Measurements from ENCODE around the gene ATP2B1.

DNA sequence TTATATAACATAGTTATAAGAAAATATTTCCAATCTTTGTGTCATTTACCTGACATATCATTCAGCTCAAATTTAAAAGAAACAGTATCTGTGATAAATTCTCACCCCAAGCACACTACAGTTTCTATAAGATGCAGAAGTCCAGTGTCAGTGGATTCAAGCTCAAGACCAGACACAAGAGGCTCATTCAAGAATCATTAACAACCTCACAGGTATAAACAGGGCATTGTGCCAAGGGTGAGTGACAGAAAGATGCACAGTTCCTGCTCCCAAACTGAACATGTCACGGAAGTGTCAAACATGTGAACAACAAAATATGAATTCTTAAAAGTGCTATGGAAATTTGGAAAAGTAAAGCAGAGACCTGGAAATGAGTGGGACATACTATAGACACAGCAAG lies 12.8 kb downstream of the ATP2B1 start:
- TF ChIP-seq, protein P1, sequence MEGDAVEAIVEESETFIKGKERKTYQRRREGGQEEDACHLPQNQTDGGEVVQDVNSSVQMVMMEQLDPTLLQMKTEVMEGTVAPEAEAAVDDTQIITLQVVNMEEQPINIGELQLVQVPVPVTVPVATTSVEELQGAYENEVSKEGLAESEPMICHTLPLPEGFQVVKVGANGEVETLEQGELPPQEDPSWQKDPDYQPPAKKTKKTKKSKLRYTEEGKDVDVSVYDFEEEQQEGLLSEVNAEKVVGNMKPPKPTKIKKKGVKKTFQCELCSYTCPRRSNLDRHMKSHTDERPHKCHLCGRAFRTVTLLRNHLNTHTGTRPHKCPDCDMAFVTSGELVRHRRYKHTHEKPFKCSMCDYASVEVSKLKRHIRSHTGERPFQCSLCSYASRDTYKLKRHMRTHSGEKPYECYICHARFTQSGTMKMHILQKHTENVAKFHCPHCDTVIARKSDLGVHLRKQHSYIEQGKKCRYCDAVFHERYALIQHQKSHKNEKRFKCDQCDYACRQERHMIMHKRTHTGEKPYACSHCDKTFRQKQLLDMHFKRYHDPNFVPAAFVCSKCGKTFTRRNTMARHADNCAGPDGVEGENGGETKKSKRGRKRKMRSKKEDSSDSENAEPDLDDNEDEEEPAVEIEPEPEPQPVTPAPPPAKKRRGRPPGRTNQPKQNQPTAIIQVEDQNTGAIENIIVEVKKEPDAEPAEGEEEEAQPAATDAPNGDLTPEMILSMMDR (IDR thresholded peaks at IDR 0.05; ENCODE audit: insufficient read depth, low read depth, low read length): no peak
- TF ChIP-seq EZH2 (IDR thresholded peaks at IDR 0.05; ENCODE audit: insufficient read depth, low read length): no peak
